RCC 7860 (cell line): ENCODE measurements around the gene RAD50.
"Not testable (repeated sequence)": the region's sequence is repeated elsewhere in the genome, so short reads cannot be mapped to it uniquely, and the experiment has no call there.

ENCODE experiments used
- DNase-seq: peaks from one replicate; pipeline ENCODE4 v3.0.0-alpha.2; 2015; ENCODE audit warnings: low spot score
- FAIRE-seq: peaks from 2 replicates; lab custom pipeline; 2012; peaks lifted over from hg19 to GRCh38; lab: Jason Lieb, UNC

The RAD50 gene

GRCh38 chr5:132690156-132690555, 133.4 kb downstream of the RAD50 start:
- DNase-seq = no peak
- FAIRE-seq = no peak

GRCh38 chr5:132691755-132692631, 135.2 kb downstream of the RAD50 start:
- DNase-seq, FAIRE-seq: not testable (repeated sequence)

GRCh38 chr5:132692632-132692967, 135.8 kb downstream of the RAD50 start:
- FAIRE-seq (no peak), DNase-seq (no peak)
